Testis (tissue), 2 donors: ENCODE measurements around the gene FOXK2.
"Not testable (repeated sequence)": the region's sequence is repeated elsewhere in the genome, so short reads cannot be mapped to it uniquely, and the experiment has no call there.

ENCODE experiments used
- CTCF ChIP-seq, 3 experiments: fragments of 450-650 bp in 2 of 3; fragments of 200-600 bp in 1 of 3; sonication (generic) in 1 of 3; IDR thresholded peaks; one replicate each; pipeline ENCODE4 v1.5.1; 2016 to 2019; ENCODE audit warnings: antibody characterized with exemption in 3 of 3, mild to moderate bottlenecking in 2 of 3, moderate library complexity in 1 of 3
- POLR2A ChIP-seq: fragments of 450-650 bp; IDR thresholded peaks from one replicate; pipeline ENCODE4 v1.6.1; 2017; ENCODE audit warnings: antibody characterized with exemption, mild to moderate bottlenecking, moderate library complexity

GRCh38 chr17:82579969-82580368 is 60.4 kb downstream of the FOXK2 start:
- not testable (repeated sequence) for TF ChIP-seq CTCF (IDR thresholded peaks at IDR 0.05); POLR2A
